ENCODE results near the gene DCLRE1C.

DNA sequence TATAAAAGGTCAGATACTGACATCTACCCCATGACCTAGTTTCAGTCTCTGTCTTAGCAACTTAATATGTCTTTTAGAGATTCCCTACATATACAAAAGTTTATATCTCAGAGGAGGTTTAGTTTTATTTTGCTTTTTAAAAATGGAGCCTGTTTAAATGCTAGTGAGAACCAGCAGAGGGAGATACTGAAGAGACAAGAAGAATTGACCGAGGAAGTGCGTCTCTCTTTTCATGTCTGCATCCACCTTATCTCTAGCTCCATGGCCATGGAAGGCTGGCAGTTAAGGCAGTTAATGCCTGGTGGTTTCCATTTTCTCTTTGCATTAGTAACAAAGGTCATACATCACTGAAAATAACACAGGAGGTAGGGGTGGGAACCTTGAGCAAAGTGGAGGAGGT lies 64.6 kb downstream of the DCLRE1C start:
- TF ChIP-seq POLR2AphosphoS5 (IDR thresholded peaks at IDR 0.05; ENCODE audit: insufficient read depth in 1 of 2, low read depth in 1 of 2) = no peak
- no peak for TF ChIP-seq POLR2A (IDR thresholded peaks at IDR 0.05)
- TF ChIP-seq, protein P1, sequence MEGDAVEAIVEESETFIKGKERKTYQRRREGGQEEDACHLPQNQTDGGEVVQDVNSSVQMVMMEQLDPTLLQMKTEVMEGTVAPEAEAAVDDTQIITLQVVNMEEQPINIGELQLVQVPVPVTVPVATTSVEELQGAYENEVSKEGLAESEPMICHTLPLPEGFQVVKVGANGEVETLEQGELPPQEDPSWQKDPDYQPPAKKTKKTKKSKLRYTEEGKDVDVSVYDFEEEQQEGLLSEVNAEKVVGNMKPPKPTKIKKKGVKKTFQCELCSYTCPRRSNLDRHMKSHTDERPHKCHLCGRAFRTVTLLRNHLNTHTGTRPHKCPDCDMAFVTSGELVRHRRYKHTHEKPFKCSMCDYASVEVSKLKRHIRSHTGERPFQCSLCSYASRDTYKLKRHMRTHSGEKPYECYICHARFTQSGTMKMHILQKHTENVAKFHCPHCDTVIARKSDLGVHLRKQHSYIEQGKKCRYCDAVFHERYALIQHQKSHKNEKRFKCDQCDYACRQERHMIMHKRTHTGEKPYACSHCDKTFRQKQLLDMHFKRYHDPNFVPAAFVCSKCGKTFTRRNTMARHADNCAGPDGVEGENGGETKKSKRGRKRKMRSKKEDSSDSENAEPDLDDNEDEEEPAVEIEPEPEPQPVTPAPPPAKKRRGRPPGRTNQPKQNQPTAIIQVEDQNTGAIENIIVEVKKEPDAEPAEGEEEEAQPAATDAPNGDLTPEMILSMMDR (IDR thresholded peaks at IDR 0.05) = no peak
